DND-41 (cell line): ENCODE measurements around the gene SUMF2.
A peak's percentile ranks its signal among the peaks of the same experiment; 100 is the strongest.

ENCODE experiments used
- ATAC-seq: fragments of 200-7000 bp; cut with Tn5 transposase; 3 replicates; pipeline ENCODE4 v1.9.1; 2021; ENCODE audit warnings: low read depth; ENCODE audit not compliant: insufficient read depth
- DNase-seq: peaks from one replicate; pipeline ENCODE4 v3.0.0-alpha.2; 2020
- H2AFZ ChIP-seq: 2 replicates; pipeline ENCODE4 v1.6.0; 2012; ENCODE audit warnings: low read depth, low read length
- H3K27ac ChIP-seq: 2 replicates; pipeline ENCODE4 v1.5.1; 2012; ENCODE audit warnings: low read length, inconsistent platforms
- H3K27me3 ChIP-seq: fragments of 200-600 bp; sonication (generic); 2 replicates; pipeline ENCODE4 v1.6.0; 2012; ENCODE audit warnings: low read length, mild to moderate bottlenecking, inconsistent platforms; ENCODE audit not compliant: insufficient read depth, poor library complexity
- H3K36me3 ChIP-seq: 2 replicates; pipeline ENCODE4 v1.5.1; 2012; ENCODE audit warnings: low read length, inconsistent platforms; ENCODE audit not compliant: insufficient read depth
- H3K4me1 ChIP-seq: 2 replicates; pipeline ENCODE4 v1.5.1; 2012; ENCODE audit warnings: mild to moderate bottlenecking, low read length; ENCODE audit not compliant: insufficient read depth
- H3K4me2 ChIP-seq: 2 replicates; pipeline ENCODE4 v1.6.0; 2012; ENCODE audit warnings: mild to moderate bottlenecking, moderate library complexity, low read length, inconsistent platforms; ENCODE audit not compliant: insufficient read depth
- H3K4me3 ChIP-seq, 2 experiments: fragments of 200-600 bp in 1 of 2; shearing (Covaris generic) in 1 of 2; 2 replicates each; pipeline ENCODE4 v1.5.1; 2012 to 2016; ENCODE audit warnings: inconsistent platforms in 2 of 2, low read length in 2 of 2, mild to moderate bottlenecking in 2 of 2, low read depth in 1 of 2, moderate library complexity in 1 of 2
- H3K79me2 ChIP-seq: 2 replicates; pipeline ENCODE4 v1.6.0; 2012; ENCODE audit warnings: low read length, inconsistent platforms; ENCODE audit not compliant: insufficient read depth
- H3K9ac ChIP-seq: 2 replicates; pipeline ENCODE4 v1.6.0; 2012; ENCODE audit warnings: low read depth, mild to moderate bottlenecking, inconsistent platforms, low read length, moderate library complexity
- H3K9me3 ChIP-seq: 2 replicates; pipeline ENCODE4 v1.5.1; 2012; ENCODE audit warnings: low read length, moderate library complexity, mild to moderate bottlenecking, inconsistent platforms; ENCODE audit not compliant: insufficient read depth, severe bottlenecking
- H4K20me1 ChIP-seq: 2 replicates; pipeline ENCODE4 v1.6.0; 2012; ENCODE audit warnings: low read length; ENCODE audit not compliant: insufficient read depth
- CTCF ChIP-seq: IDR thresholded peaks from 2 replicates; pipeline ENCODE4 v1.5.1; 2012; ENCODE audit warnings: borderline replicate concordance, low read length, moderate library complexity, mild to moderate bottlenecking; ENCODE audit not compliant: poor library complexity, severe bottlenecking; ENCODE audit errors: extremely low read depth
- EZH2 ChIP-seq: IDR thresholded peaks from 3 replicates; pipeline ENCODE4 v1.6.1; 2012; ENCODE audit warnings: borderline replicate concordance, low read depth, mild to moderate bottlenecking, moderate library complexity, low read length, inconsistent platforms; ENCODE audit not compliant: severe bottlenecking

The SUMF2 gene

GRCh38 chr7:56053379-56053778, 10.7 kb upstream of the SUMF2 start:
- H3K4me3 ChIP-seq: peak overlapping the region in 1 of 2 experiments; percentile 97; a peak in 2 of 4 replicates
- peaks cover 90% of the 10 kb centered on the region for H3K79me2 ChIP-seq
- peak overlapping the region; percentile 92 for H3K9ac ChIP-seq
- H2AFZ ChIP-seq: no peak overlapping the region
- H3K9me3 ChIP-seq: no peaks in the 10 kb centered on the region
- peaks cover 5% of the 10 kb centered on the region for H4K20me1 ChIP-seq
- H3K4me2 ChIP-seq: peak overlapping the region; percentile 82
- H3K27ac ChIP-seq: peak overlapping the region; percentile 95
- H3K4me1 ChIP-seq: peaks cover 68% of the 10 kb centered on the region
- peaks cover 64% of the 10 kb centered on the region for H3K36me3 ChIP-seq
- H3K27me3 ChIP-seq: no peaks in the 10 kb centered on the region
- ATAC-seq: no peak
- no peak for DNase-seq
- TF ChIP-seq EZH2 (no peak), CTCF (no peak)

GRCh38 chr7:56053993-56054392, 10.1 kb upstream of the SUMF2 start:
- Histone ChIP-seq H2AFZ (no peak overlapping the region), H3K36me3 (peaks cover 70% of the 10 kb centered on the region), H3K4me1 (peaks cover 74% of the 10 kb centered on the region), H3K79me2 (peaks cover 90% of the 10 kb centered on the region), H4K20me1 (peaks cover 6% of the 10 kb centered on the region), H3K4me2 (peak overlapping the region; percentile 82; the same call in 1 of the 2 replicates), H3K4me3 (peak overlapping the region in 1 of 2 experiments; percentile 22; a peak in 1 of 4 replicates), H3K27me3 (no peaks in the 10 kb centered on the region), H3K9ac (peak overlapping the region; percentile 92), H3K9me3 (no peaks in the 10 kb centered on the region), H3K27ac (no peak overlapping the region)
- TF ChIP-seq EZH2 (no peak), CTCF (no peak)
- ATAC-seq: no peak
- no peak for DNase-seq

GRCh38 chr7:56062382-56062781, 1.7 kb upstream of the SUMF2 start:
- ATAC-seq (no peak), DNase-seq (no peak)
- peaks cover 69% of the 10 kb centered on the region for H3K36me3 ChIP-seq
- no peak overlapping the region for H2AFZ ChIP-seq
- H4K20me1 ChIP-seq: peaks cover 19% of the 10 kb centered on the region
- TF ChIP-seq EZH2 (no peak), CTCF (no peak)
- no peaks in the 10 kb centered on the region for H3K27me3 ChIP-seq
- H3K79me2 ChIP-seq: peaks cover 68% of the 10 kb centered on the region
- H3K27ac ChIP-seq: no peak overlapping the region
- peaks cover 64% of the 10 kb centered on the region for H3K4me1 ChIP-seq
- no peak overlapping the region for H3K9ac ChIP-seq
- 0 out of 2 replicates have a peak overlapping the region, but pooled peaks have one; percentile 65 for H3K4me2 ChIP-seq
- no peak overlapping the region for H3K4me3 ChIP-seq
- no peaks in the 10 kb centered on the region for H3K9me3 ChIP-seq
